K562 (cell line): ENCODE data around the gene LRRC41. TPM values are rescaled to one million over a fixed set of nuclear protein-coding genes. Genes with fewer than 3 reads are reported as not detected.
A peak's percentile ranks its signal among the peaks of the same experiment; 100 is the strongest.

Experiments used
- CHD1 ChIP-seq: fragments of 200-600 bp; sonication (generic); IDR thresholded peaks from one replicate; pipeline ENCODE4 v1.6.1; 2012; ENCODE audit warnings: mild to moderate bottlenecking, moderate library complexity, low read length, inconsistent platforms
- CREB1 ChIP-seq, 2 experiments: sonication (generic) in 1 of 2; formaldehyde crosslinking in 1 of 2; IDR thresholded peaks; 2 replicates each; pipeline versions ENCODE4 v1.6.1 to v1.8.0; 2012 to 2022; ENCODE audit warnings: inconsistent platforms in 1 of 2, mild to moderate bottlenecking in 1 of 2, missing genetic modification reagents in 1 of 2, moderate library complexity in 1 of 2
- CTBP1 ChIP-seq: fragments of 450-650 bp; IDR thresholded peaks from 2 replicates; pipeline ENCODE4 v1.6.1; 2016; ENCODE audit warnings: borderline replicate concordance
- DMBX1 ChIP-seq: fragments of 250-450 bp; sonication (Bioruptor Pico); IDR thresholded peaks from 2 replicates; pipeline ENCODE4 v1.8.0; 2022; ENCODE audit warnings: inconsistent platforms, mild to moderate bottlenecking, moderate library complexity, borderline replicate concordance
- ESRRB ChIP-seq: fragments of 250-450 bp; sonication (Bioruptor Pico); IDR thresholded peaks from 2 replicates; pipeline ENCODE4 v1.5.0; 2020; ENCODE audit warnings: mild to moderate bottlenecking, moderate library complexity, borderline replicate concordance
- GTF2F1 ChIP-seq: IDR thresholded peaks from 2 replicates; pipeline ENCODE4 v1.6.1; 2011; ENCODE audit warnings: low read depth, low read length, improper control_type of control experiment
- HDAC6 ChIP-seq: IDR thresholded peaks from 2 replicates; pipeline ENCODE4 v1.6.1; 2012; ENCODE audit warnings: low read depth, mild to moderate bottlenecking, control low read depth, inconsistent platforms, low read length, moderate library complexity
- MIER1 ChIP-seq: fragments of 450-650 bp; IDR thresholded peaks from 2 replicates; pipeline ENCODE4 v1.6.1; 2016; ENCODE audit warnings: antibody characterized with exemption, mild to moderate bottlenecking, low read depth
- NR3C1 ChIP-seq: sonication (generic); formaldehyde crosslinking; IDR thresholded peaks from 2 replicates; pipeline ENCODE4 v1.8.1; 2022; ENCODE audit warnings: missing genetic modification reagents
- POLR3G ChIP-seq: IDR thresholded peaks from 2 replicates; pipeline ENCODE4 v1.6.1; 2011; ENCODE audit not compliant: insufficient read length, insufficient replicate concordance; ENCODE audit errors: extremely low read depth
- RBM15 ChIP-seq: fragments of 200-400 bp; formaldehyde crosslinking; IDR thresholded peaks from 2 replicates; pipeline ENCODE4 v1.6.1; 2018; ENCODE audit warnings: mild to moderate bottlenecking, low read length, moderate library complexity; ENCODE audit not compliant: insufficient read depth
- STAG1 ChIP-seq: sonication (generic); formaldehyde crosslinking; IDR thresholded peaks from 2 replicates; pipeline ENCODE4 v1.5.0; 2020; ENCODE audit warnings: missing genetic modification reagents, borderline replicate concordance
- TSC22D4 ChIP-seq: fragments of 450-650 bp; IDR thresholded peaks from 2 replicates; pipeline ENCODE4 v1.6.1; 2016; ENCODE audit warnings: missing genetic modification characterization, missing biosample characterization, control low read depth
- ZC3H11A ChIP-seq: IDR thresholded peaks from 2 replicates; pipeline ENCODE4 v1.6.1; 2012; ENCODE audit warnings: low read depth, low read length, improper control_type of control experiment
- ZFP1 ChIP-seq: fragments of 450-650 bp; formaldehyde crosslinking; IDR thresholded peaks from 2 replicates; pipeline ENCODE4 v1.4.0; 2020; ENCODE audit warnings: mild to moderate bottlenecking, mixed read lengths
- ZNF197 ChIP-seq: fragments of 200-800 bp; sonication (Bioruptor generic); IDR thresholded peaks from 2 replicates; pipeline ENCODE4 v1.6.1; 2016; ENCODE audit warnings: low read depth, missing genetic modification characterization, missing compliant biosample characterization
- ZNF586 ChIP-seq: fragments of 450-650 bp; formaldehyde crosslinking; conservative IDR thresholded peaks from 2 replicates; pipeline ENCODE4 v1.4.0; 2020; ENCODE audit warnings: mild to moderate bottlenecking, moderate library complexity
- polyA plus RNA-seq, 8 experiments: library from polyadenylated mRNA; depleted of rRNA in 4 of 8; stranded (reverse) in 5 of 8; unstranded in 3 of 8; fragments of >200 nt; fragmentation: Nextera tagmentation in 2 of 8; fragmentation: Illumina TruSeq in 1 of 8; extraction: Ambion mirVana in 2 of 8; extraction: Trizol in 1 of 8; gene quantifications; 2 replicates each; pipeline versions ENCODE4 v1.2.1 to v1.2.3, GENCODE V29; 2011 to 2014; ENCODE audit warnings: inconsistent platforms in 1 of 8, missing spikeins in 1 of 8
- total RNA-seq, 7 experiments: library from RNA; depleted of rRNA in 6 of 7; stranded (reverse); fragments of >200 nt in 6 of 7; fragmentation: Illumina TruSeq in 2 of 7; extraction: Trizol in 2 of 7; gene quantifications; 2 replicates each; pipeline versions ENCODE4 v1.2.1 to v1.2.3, GENCODE V29; 2011 to 2021; ENCODE audit warnings: low replicate concordance in 1 of 7
- TF ChIP-seq, protein P1 (sequence below), 2 experiments: fragments of 450-650 bp in 1 of 2; IDR thresholded peaks; 2 replicates each; pipeline ENCODE4 v1.6.1; 2011 to 2017; ENCODE audit warnings: low read depth in 2 of 2, antibody characterized with exemption in 1 of 2, borderline replicate concordance in 1 of 2, low read length in 1 of 2, mild to moderate bottlenecking in 1 of 2, mixed read lengths in 1 of 2; ENCODE audit not compliant: control insufficient read depth in 1 of 2
- TF ChIP-seq, protein P2 (sequence below): fragments of 450-650 bp; formaldehyde crosslinking; IDR thresholded peaks from 2 replicates; pipeline ENCODE4 v1.4.0; 2022; ENCODE audit warnings: mild to moderate bottlenecking, moderate library complexity

The LRRC41 gene
- total and polyA plus RNA-seq, 9 of the 15 experiments (the other 6 are each of a cell fraction or from before 2014, with no cell fraction given), result 10.5 to 64.7 (median 44.2) TPM

- TF ChIP-seq, protein P1, sequence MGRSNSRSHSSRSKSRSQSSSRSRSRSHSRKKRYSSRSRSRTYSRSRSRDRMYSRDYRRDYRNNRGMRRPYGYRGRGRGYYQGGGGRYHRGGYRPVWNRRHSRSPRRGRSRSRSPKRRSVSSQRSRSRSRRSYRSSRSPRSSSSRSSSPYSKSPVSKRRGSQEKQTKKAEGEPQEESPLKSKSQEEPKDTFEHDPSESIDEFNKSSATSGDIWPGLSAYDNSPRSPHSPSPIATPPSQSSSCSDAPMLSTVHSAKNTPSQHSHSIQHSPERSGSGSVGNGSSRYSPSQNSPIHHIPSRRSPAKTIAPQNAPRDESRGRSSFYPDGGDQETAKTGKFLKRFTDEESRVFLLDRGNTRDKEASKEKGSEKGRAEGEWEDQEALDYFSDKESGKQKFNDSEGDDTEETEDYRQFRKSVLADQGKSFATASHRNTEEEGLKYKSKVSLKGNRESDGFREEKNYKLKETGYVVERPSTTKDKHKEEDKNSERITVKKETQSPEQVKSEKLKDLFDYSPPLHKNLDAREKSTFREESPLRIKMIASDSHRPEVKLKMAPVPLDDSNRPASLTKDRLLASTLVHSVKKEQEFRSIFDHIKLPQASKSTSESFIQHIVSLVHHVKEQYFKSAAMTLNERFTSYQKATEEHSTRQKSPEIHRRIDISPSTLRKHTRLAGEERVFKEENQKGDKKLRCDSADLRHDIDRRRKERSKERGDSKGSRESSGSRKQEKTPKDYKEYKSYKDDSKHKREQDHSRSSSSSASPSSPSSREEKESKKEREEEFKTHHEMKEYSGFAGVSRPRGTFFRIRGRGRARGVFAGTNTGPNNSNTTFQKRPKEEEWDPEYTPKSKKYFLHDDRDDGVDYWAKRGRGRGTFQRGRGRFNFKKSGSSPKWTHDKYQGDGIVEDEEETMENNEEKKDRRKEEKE (IDR thresholded peaks at IDR 0.05; ENCODE audit: borderline replicate concordance in 1 of 2, control insufficient read depth in 1 of 2, low read depth in 2 of 2, low read length in 1 of 2), result no peak
- no peak for TF ChIP-seq CTBP1
- peak; percentile 79 for TF ChIP-seq CREB1 (IDR thresholded peaks at IDR 0.05)
- TF ChIP-seq CREB1 (CRISPR knock-in tag; IDR thresholded peaks at IDR 0.05), result peak; percentile 86
- TF ChIP-seq RBM15, result no peak
- peak; percentile 75; the same call in 1 of the 2 replicates for TF ChIP-seq GTF2F1
- TF ChIP-seq ZFP1 (CRISPR knock-in tag), result no peak
- no peak for TF ChIP-seq ZNF586 (CRISPR knock-in tag)
- TF ChIP-seq ESRRB, result no peak
- no peak for TF ChIP-seq DMBX1
- TF ChIP-seq, protein P2, sequence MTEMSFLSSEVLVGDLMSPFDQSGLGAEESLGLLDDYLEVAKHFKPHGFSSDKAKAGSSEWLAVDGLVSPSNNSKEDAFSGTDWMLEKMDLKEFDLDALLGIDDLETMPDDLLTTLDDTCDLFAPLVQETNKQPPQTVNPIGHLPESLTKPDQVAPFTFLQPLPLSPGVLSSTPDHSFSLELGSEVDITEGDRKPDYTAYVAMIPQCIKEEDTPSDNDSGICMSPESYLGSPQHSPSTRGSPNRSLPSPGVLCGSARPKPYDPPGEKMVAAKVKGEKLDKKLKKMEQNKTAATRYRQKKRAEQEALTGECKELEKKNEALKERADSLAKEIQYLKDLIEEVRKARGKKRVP (CRISPR knock-in tag), result no peak
- TF ChIP-seq POLR3G, result no peak
- no peak for TF ChIP-seq NR3C1
- TF ChIP-seq ZNF197 (CRISPR knock-in tag), result no peak
- no peak for TF ChIP-seq STAG1 (CRISPR knock-in tag)
- TF ChIP-seq HDAC6, result no peak
- TF ChIP-seq MIER1, result peak; percentile 48; the same call in 1 of the 2 replicates
- TF ChIP-seq TSC22D4 (tag), result no peak
- TF ChIP-seq ZC3H11A, result no peak
- no peak for TF ChIP-seq CHD1
Measured at GRCh38 chr1:46247436-46248121, 55.8 kb downstream of the LRRC41 start, which contains the start of gene RAD54L (continued).
